ENCODE data around the gene SLC9C1. TPM values are rescaled to one million over a fixed set of nuclear protein-coding genes. Genes with fewer than 3 reads are reported as not detected.

Gene SLC9C1
- total and polyA plus RNA-seq, 2 of the 4 experiments (the other 2 are of a cell fraction) = not detected

DNA sequence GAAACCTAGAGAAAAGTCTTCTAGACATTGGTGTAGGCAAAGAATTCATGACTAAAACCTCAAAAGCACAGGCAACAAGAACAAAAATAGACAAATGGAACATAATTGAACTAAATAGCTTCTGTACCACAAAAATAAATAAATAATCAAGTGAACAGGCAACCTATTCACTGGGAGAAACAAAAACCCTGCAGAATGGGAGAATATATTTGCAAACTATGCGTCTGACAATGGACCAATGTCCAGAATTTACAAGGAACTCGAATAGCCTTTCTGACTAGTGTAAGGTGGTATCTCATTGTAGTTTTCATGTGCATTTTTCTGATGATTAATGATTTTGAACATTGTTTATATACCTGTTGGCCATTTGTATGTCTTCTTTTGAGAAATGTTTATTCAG lies 124.0 kb downstream of the SLC9C1 start:
- H2BK15ac ChIP-seq (ENCODE audit: low read depth, low read length) = no peak overlapping the region
- dilution Hi-C loops (cut with HindIII; ENCODE audit: low sequenced_read_pairs, unreplicated experiment) (no loop called here), intact Hi-C loops (cut with micrococcal nuclease) (no loop called here), in situ Hi-C loops (cut with MboI; ENCODE audit: low sequenced_read_pairs) (no loop called here)
- H3K4me1 ChIP-seq (ENCODE audit: control insufficient read depth, insufficient read depth, low read length) = no peaks in the 10 kb centered on the region
- no peak overlapping the region for H3K9ac ChIP-seq (ENCODE audit: low read depth, low read length)
- H3K4ac ChIP-seq (ENCODE audit: low read depth, low read length) = no peak overlapping the region
- H3K56ac ChIP-seq (ENCODE audit: extremely low read depth, insufficient read depth, low read length) = no peak overlapping the region
- no peak for TF ChIP-seq POLR2A (IDR thresholded peaks at IDR 0.05; ENCODE audit: low read depth, low read length)
- TF ChIP-seq RFX5 (IDR thresholded peaks at IDR 0.05; ENCODE audit: low read depth, low read length) = no peak
- TF ChIP-seq, protein P1, sequence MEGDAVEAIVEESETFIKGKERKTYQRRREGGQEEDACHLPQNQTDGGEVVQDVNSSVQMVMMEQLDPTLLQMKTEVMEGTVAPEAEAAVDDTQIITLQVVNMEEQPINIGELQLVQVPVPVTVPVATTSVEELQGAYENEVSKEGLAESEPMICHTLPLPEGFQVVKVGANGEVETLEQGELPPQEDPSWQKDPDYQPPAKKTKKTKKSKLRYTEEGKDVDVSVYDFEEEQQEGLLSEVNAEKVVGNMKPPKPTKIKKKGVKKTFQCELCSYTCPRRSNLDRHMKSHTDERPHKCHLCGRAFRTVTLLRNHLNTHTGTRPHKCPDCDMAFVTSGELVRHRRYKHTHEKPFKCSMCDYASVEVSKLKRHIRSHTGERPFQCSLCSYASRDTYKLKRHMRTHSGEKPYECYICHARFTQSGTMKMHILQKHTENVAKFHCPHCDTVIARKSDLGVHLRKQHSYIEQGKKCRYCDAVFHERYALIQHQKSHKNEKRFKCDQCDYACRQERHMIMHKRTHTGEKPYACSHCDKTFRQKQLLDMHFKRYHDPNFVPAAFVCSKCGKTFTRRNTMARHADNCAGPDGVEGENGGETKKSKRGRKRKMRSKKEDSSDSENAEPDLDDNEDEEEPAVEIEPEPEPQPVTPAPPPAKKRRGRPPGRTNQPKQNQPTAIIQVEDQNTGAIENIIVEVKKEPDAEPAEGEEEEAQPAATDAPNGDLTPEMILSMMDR (conservative IDR thresholded peaks at IDR 0.05; ENCODE audit: low read depth, low read length) = no peak
- TF ChIP-seq FOS (IDR thresholded peaks at IDR 0.05; ENCODE audit: low read depth, low read length) = no peak
- TF ChIP-seq RCOR1 (IDR thresholded peaks at IDR 0.05; ENCODE audit: insufficient replicate concordance, low read length) = no peak
- TF ChIP-seq NFE2L2 (IDR thresholded peaks at IDR 0.05; ENCODE audit: low read depth, low read length) = no peak
- no peak overlapping the region for H3K4me3 ChIP-seq (ENCODE audit: insufficient read depth, low read depth, low read length)
- H2BK20ac ChIP-seq (ENCODE audit: low read depth, low read length) = no peak overlapping the region
- H3K9me1 ChIP-seq (ENCODE audit: insufficient read depth, low read length) = no peaks in the 10 kb centered on the region
- no TSS peak for BruUV-seq (replicated peaks)
- DNase-seq = no peak
- POLR2A ChIA-PET (ENCODE audit: unreplicated experiment) = no interaction called here
- H3K4me2 ChIP-seq (ENCODE audit: low read depth, low read length) = no peak overlapping the region
- H3K27me3 ChIP-seq (ENCODE audit: control insufficient read depth, insufficient read depth, low read length) = no peaks in the 10 kb centered on the region
- H4K8ac ChIP-seq (ENCODE audit: low read depth in 2 of 2, low read length in 2 of 2) = no peak overlapping the region
- no peak for ATAC-seq (ENCODE audit: low read depth)
- H3K36me3 ChIP-seq (ENCODE audit: control insufficient read depth, insufficient read depth, low read length) = no peaks in the 10 kb centered on the region
- no peak overlapping the region for H2AK5ac ChIP-seq (ENCODE audit: low read depth, low read length)
- H4K5ac ChIP-seq (ENCODE audit: low read depth, low read length) = no peak overlapping the region
- no peak overlapping the region for H2AFZ ChIP-seq (replicated peaks; ENCODE audit: low read length, poor library complexity)
- H2BK120ac ChIP-seq (ENCODE audit: low read depth, low read length) = no peak overlapping the region
- no peak overlapping the region for H2AK9ac ChIP-seq (replicated peaks; ENCODE audit: low read depth, low read length, poor library complexity)
- no peak overlapping the region for H3K27ac ChIP-seq (ENCODE audit: insufficient read depth, low read length)
- no CpG with 5 or more reads among the region's 2 CpGs for WGBS, 2 experiments (ENCODE audit: extremely low coverage in 2 of 2, insufficient read length in 1 of 2)
- H3K23ac ChIP-seq (ENCODE audit: low read depth, low read length) = no peak overlapping the region
- H4K91ac ChIP-seq (ENCODE audit: insufficient read depth, low read depth, low read length) = no peak overlapping the region
- no peaks in the 10 kb centered on the region for H3K79me1 ChIP-seq (ENCODE audit: low read depth in 1 of 2, low read length in 2 of 2)
- CTCF ChIA-PET = no interaction called here
- H4K20me1 ChIP-seq (ENCODE audit: insufficient read depth, low read length) = no peaks in the 10 kb centered on the region
- no peak overlapping the region for H3K14ac ChIP-seq (replicated peaks; ENCODE audit: low read depth, low read length)
- no peak overlapping the region for H3K18ac ChIP-seq (ENCODE audit: low read depth, low read length)
- H3K9me3 ChIP-seq (ENCODE audit: control insufficient read depth, insufficient read depth, low read length) = no peaks in the 10 kb centered on the region
- no peak overlapping the region for H2BK5ac ChIP-seq (ENCODE audit: low read depth, low read length, poor library complexity, severe bottlenecking)

Data from IMR-90 (cell line).